ACHN (cell line): ENCODE measurements around the gene KCND3.
"Not testable (repeated sequence)": the region's sequence is repeated elsewhere in the genome, so short reads cannot be mapped to it uniquely, and the experiment has no call there.

Experiments
- DNase-seq: peaks from one replicate; pipeline ENCODE4 v3.0.0-alpha.2; 2015
- in situ Hi-C: cut with HindIII; loops from 2 replicates; pipeline ENCODE4 v1.10.0; 2017; ENCODE audit warnings: low sequenced_read_pairs, low pct_ligation_motif_present, low pct_unique_long_range_greater_than_20kb

The KCND3 gene

GRCh38 chr1:111745675-111746613 lies 243.5 kb downstream of the KCND3 start:
- in situ Hi-C loops = no loop called here
- no peak for DNase-seq

- in situ Hi-C loops = no loop called here
- DNase-seq = no peak
Observed at GRCh38 chr1:111743679-111744101, 245.8 kb downstream of the KCND3 start.

GRCh38 chr1:111742938-111743549 lies 246.4 kb downstream of the KCND3 start:
- in situ Hi-C loops = no loop called here
- no peak for DNase-seq

GRCh38 chr1:111742292-111742691 lies 247.2 kb downstream of the KCND3 start:
- in situ Hi-C loops, DNase-seq: not testable (repeated sequence)

- in situ Hi-C loops = no loop called here
- peak; percentile 78 for DNase-seq
Observed at GRCh38 chr1:111739925-111740765, 249.3 kb downstream of the KCND3 start.

- DNase-seq = peak; percentile 90
- in situ Hi-C loops = no loop called here
Observed at GRCh38 chr1:111739194-111739924, 250.1 kb downstream of the KCND3 start, which contains the start of gene INKA2. Gene INKA2, minus strand, starts transcription at chr1:111739395. Its CDS starts 153 bp downstream, at chr1:111739242.

- DNase-seq = peak; percentile 77
- in situ Hi-C loops = no loop called here
Observed at GRCh38 chr1:111738436-111739193, 250.9 kb downstream of the KCND3 start.

- in situ Hi-C loops = no loop called here
- DNase-seq = no peak
Observed at GRCh38 chr1:111738133-111738435, 251.4 kb downstream of the KCND3 start.

GRCh38 chr1:111737216-111738132 lies 252.0 kb downstream of the KCND3 start:
- in situ Hi-C loops = no loop called here
- DNase-seq = no peak

- in situ Hi-C loops = no loop called here
- no peak for DNase-seq
Observed at GRCh38 chr1:111736548-111737215, 252.8 kb downstream of the KCND3 start.

GRCh38 chr1:111735858-111736544 lies 253.5 kb downstream of the KCND3 start:
- DNase-seq = no peak

GRCh38 chr1:111735321-111735720 lies 254.1 kb downstream of the KCND3 start:
- in situ Hi-C loops = no loop called here
- DNase-seq = no peak

More at GRCh38 chr1:111735858-111736544, 253.5 kb downstream of the KCND3 start:
- in situ Hi-C loops = no loop called here

GRCh38 chr1:111734856-111735255 lies 254.6 kb downstream of the KCND3 start:
- in situ Hi-C loops = no loop called here
- DNase-seq = no peak

- in situ Hi-C loops = no loop called here
- no peak for DNase-seq
Observed at GRCh38 chr1:111734426-111734825, 255.0 kb downstream of the KCND3 start.

- in situ Hi-C loops = no loop called here
- DNase-seq = no peak
Observed at GRCh38 chr1:111733992-111734341, 255.5 kb downstream of the KCND3 start.
